GM23248 (cell line): Measurements from ENCODE around the gene RNF224. TPM values are rescaled to one million over a fixed set of nuclear protein-coding genes. Genes with fewer than 3 reads are reported as not detected.
"Not testable (repeated sequence)": the region's sequence is repeated elsewhere in the genome, so short reads cannot be mapped to it uniquely, and the experiment has no call there.

ENCODE experiments used
- DNase-seq: peaks from one replicate; pipeline ENCODE4 v3.0.0-alpha.2; 2015
- H2AFZ ChIP-seq: fragments of 200-600 bp; sonication (generic); 2 replicates; pipeline ENCODE4 v1.6.1; 2016; ENCODE audit warnings: antibody characterized with exemption
- H3F3A ChIP-seq: fragments of 200-600 bp; sonication (generic); 2 replicates; pipeline ENCODE4 v1.6.1; 2016; ENCODE audit warnings: mild to moderate bottlenecking, antibody characterized with exemption, mixed run types; ENCODE audit not compliant: insufficient read depth
- H3K27ac ChIP-seq: fragments of 200-600 bp; sonication (generic); 2 replicates; pipeline ENCODE4 v1.5.1; 2016; ENCODE audit warnings: mild to moderate bottlenecking
- H3K27me3 ChIP-seq: fragments of 200-600 bp; sonication (generic); replicated peaks from 2 replicates; pipeline ENCODE4 v1.6.1; 2016; ENCODE audit warnings: mild to moderate bottlenecking; ENCODE audit not compliant: insufficient read depth
- H3K36me3 ChIP-seq: fragments of 200-600 bp; sonication (generic); 2 replicates; pipeline ENCODE4 v1.6.1; 2016; ENCODE audit warnings: low read depth, mild to moderate bottlenecking
- H3K4me1 ChIP-seq: fragments of 200-600 bp; sonication (generic); 2 replicates; pipeline ENCODE4 v1.6.1; 2016; ENCODE audit warnings: mild to moderate bottlenecking; ENCODE audit not compliant: insufficient read depth
- H3K4me2 ChIP-seq: fragments of 200-600 bp; sonication (generic); one replicate; pipeline ENCODE4 v1.6.1; 2016; ENCODE audit warnings: mild to moderate bottlenecking; ENCODE audit not compliant: unreplicated experiment
- H3K4me3 ChIP-seq: fragments of 200-600 bp; sonication (generic); 2 replicates; pipeline ENCODE4 v1.5.1; 2016; ENCODE audit warnings: mild to moderate bottlenecking
- H3K79me2 ChIP-seq: fragments of 200-600 bp; sonication (generic); 2 replicates; pipeline ENCODE4 v1.6.1; 2016; ENCODE audit warnings: mild to moderate bottlenecking; ENCODE audit not compliant: insufficient read depth
- H3K9ac ChIP-seq: fragments of 200-600 bp; sonication (generic); 2 replicates; pipeline ENCODE4 v1.6.1; 2016; ENCODE audit warnings: mild to moderate bottlenecking
- H3K9me2 ChIP-seq: fragments of 200-600 bp; sonication (generic); 2 replicates; pipeline ENCODE4 v1.6.1; 2016; ENCODE audit warnings: mixed run types, mild to moderate bottlenecking, moderate library complexity; ENCODE audit not compliant: insufficient read depth
- H3K9me3 ChIP-seq: fragments of 200-600 bp; sonication (generic); one replicate; pipeline ENCODE4 v1.6.1; 2017; ENCODE audit warnings: low read depth
- H4K20me1 ChIP-seq: fragments of 200-600 bp; sonication (generic); 2 replicates; pipeline ENCODE4 v1.6.0; 2016; ENCODE audit not compliant: insufficient read depth
- EZH2 ChIP-seq: fragments of 200-600 bp; sonication (generic); IDR thresholded peaks from 2 replicates; pipeline ENCODE4 v1.6.1; 2018; ENCODE audit warnings: antibody characterized with exemption, mild to moderate bottlenecking; ENCODE audit not compliant: insufficient read depth, poor library complexity, severe bottlenecking
- EZH2phosphoT487 ChIP-seq: fragments of 200-600 bp; sonication (generic); IDR thresholded peaks from 2 replicates; pipeline ENCODE4 v1.6.1; 2018; ENCODE audit warnings: antibody characterized with exemption, moderate library complexity, mild to moderate bottlenecking, low read depth; ENCODE audit not compliant: insufficient read depth
- WGBS, 2 experiments: methylation state at CpG; one replicate each; pipeline ENCODE4 v1.1.6; 2015 to 2017; ENCODE audit warnings: low lambda C conversion rate in 2 of 2, low coverage in 1 of 2; ENCODE audit errors: missing lambda C conversion rate in 2 of 2; 5-methylcytosine and 5-hydroxymethylcytosine counted together
- in situ Hi-C: fragments of 300-500 bp; cut with MboI; formaldehyde crosslinking; loops from 2 replicates; pipeline ENCODE4 v1.15.0; 2020
- polyA plus RNA-seq: library from polyadenylated mRNA; unstranded; fragments of >200 nt; fragmentation: Nextera tagmentation; extraction: Ambion mirVana; gene quantifications from 2 replicates; pipeline ENCODE4 v1.2.1, GENCODE V29; 2016
- total RNA-seq: library from RNA; depleted of rRNA; stranded (reverse); fragments of >200 nt; shearing (Covaris generic); gene quantifications from 2 replicates; pipeline ENCODE4 v1.2.3, GENCODE V29; 2014

The RNF224 gene
- total and polyA plus RNA-seq, 2 experiments from 2014 or later = not detected

DNA sequence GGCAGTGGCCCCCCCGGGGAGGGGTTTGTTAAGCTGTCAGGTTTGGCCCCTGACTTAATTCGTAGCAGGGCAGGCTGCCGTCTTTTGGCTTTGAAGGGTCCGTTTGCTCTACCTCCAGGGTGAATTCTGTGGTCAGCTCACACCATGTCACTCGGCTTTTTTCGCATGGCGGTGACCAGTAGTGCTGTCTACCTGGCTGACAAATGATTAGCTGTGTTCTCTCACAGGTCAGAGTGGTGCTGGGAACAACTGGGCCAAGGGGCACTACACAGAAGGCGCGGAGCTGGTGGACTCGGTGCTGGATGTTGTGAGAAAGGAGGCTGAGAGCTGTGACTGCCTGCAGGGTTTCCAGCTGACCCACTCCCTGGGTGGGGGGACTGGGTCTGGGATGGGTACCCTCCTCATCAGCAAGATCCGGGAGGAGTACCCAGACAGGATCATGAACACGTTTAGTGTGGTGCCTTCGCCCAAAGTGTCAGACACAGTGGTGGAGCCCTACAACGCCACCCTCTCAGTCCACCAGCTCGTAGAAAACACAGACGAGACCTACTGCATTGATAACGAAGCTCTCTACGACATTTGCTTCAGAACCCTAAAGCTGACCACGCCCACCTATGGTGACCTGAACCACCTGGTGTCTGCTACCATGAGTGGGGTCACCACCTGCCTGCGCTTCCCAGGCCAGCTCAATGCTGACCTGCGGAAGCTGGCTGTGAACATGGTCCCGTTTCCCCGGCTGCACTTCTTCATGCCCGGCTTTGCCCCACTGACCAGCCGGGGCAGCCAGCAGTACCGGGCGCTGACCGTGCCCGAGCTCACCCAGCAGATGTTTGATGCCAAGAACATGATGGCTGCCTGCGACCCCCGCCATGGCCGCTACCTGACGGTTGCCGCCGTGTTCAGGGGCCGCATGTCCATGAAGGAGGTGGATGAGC is 15.2 kb downstream of the RNF224 start:
- peak overlapping the region; percentile 84 for H3K4me3 ChIP-seq
- TF ChIP-seq EZH2phosphoT487 (no peak), EZH2 (no peak)
- peaks cover 13% of the 10 kb centered on the region; the same call in 1 of the 2 replicates for H3K4me1 ChIP-seq
- peak overlapping the region; percentile 82; the same call in 1 of the 2 replicates for H3K27ac ChIP-seq
- DNase-seq = peak; percentile 25
- H3K79me2 ChIP-seq = peaks cover 51% of the 10 kb centered on the region
- H3F3A ChIP-seq = peaks cover 22% of the 10 kb centered on the region
- H2AFZ ChIP-seq = no peak overlapping the region
- in situ Hi-C loops = no loop called here
- H3K9ac ChIP-seq = peak overlapping the region; percentile 89
- H3K36me3 ChIP-seq = peaks cover 18% of the 10 kb centered on the region
- H3K9me3 ChIP-seq = no peaks in the 10 kb centered on the region
- H3K9me2 ChIP-seq = no peaks in the 10 kb centered on the region
- peak overlapping the region; percentile 90 for H3K4me2 ChIP-seq
- H3K27me3 ChIP-seq = no peaks in the 10 kb centered on the region
- WGBS, 2 experiments = 82 to 83% methylated on average over 35 to 36 of the region's 36 CpGs
- H4K20me1 ChIP-seq = peaks cover 19% of the 10 kb centered on the region; the same call in 1 of the 2 replicates

DNA sequence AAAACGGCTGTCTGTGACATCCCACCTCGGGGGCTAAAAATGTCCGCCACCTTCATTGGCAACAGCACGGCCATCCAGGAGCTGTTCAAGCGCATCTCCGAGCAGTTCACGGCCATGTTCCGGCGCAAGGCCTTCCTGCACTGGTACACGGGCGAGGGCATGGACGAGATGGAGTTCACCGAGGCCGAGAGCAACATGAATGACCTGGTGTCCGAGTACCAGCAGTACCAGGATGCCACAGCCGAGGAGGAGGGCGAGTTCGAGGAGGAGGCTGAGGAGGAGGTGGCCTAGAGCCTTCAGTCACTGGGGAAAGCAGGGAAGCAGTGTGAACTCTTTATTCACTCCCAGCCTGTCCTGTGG is 15.9 kb downstream of the RNF224 start:
- H3K9me3 ChIP-seq, H3K9me2 ChIP-seq, in situ Hi-C loops, H3K4me2 ChIP-seq, DNase-seq, H3K27me3 ChIP-seq, H3K27ac ChIP-seq, H2AFZ ChIP-seq: not testable (repeated sequence)
- Histone ChIP-seq H3F3A (peaks cover 22% of the 10 kb centered on the region), H4K20me1 (peaks cover 19% of the 10 kb centered on the region; the same call in 1 of the 2 replicates), H3K4me1 (peaks cover 13% of the 10 kb centered on the region; the same call in 1 of the 2 replicates), H3K9ac (peak overlapping the region; percentile 23; the same call in 1 of the 2 replicates), H3K36me3 (peaks cover 18% of the 10 kb centered on the region), H3K79me2 (peaks cover 47% of the 10 kb centered on the region), H3K4me3 (peak overlapping the region; percentile 84; the same call in 1 of the 2 replicates)
- 85 to 87% methylated on average over 18 of the region's 18 CpGs for WGBS, 2 experiments

DNA sequence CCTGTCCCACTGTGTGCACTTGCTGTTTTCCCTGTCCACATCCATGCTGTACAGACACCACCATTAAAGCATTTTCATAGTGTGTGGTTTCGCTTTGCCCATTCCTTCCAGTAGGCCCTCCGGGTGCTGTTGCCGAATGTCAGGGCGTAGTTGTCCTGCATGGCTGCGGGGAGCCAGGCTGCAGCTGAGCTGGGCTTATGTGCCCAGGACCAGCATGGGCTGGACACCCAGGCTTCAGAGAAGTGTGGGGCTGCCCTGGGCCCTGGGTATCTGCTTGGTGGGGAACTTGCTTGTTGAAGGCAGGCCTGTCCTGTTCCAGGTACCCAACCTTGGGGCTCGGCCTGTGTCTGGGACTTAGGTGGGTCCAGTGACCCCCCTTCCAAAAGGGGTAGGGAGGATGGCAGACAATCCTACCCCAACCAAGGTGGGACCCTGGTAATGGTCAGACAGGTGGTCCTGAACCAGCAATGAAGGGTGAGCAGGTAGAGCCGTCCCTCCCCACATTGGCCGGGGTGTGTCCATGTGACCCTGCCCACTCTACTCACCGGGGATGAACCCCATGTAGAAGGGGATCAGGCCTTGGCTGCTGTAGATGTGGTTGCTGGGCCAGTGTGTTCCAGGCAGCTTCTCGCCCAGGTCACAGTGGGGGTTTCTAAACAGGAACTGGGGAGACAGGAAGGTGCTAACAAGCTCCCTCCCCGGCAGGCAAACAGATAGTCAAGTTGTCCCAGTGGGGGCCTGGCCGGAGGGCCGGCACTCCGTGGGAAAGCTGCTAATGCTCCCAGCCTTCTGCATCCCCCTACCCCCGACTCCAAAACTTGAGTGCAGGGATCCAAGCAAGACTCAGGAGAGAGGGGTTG is 16.6 kb downstream of the RNF224 start:
- Histone ChIP-seq H3K9me3 (no peaks in the 10 kb centered on the region), H3K79me2 (peaks cover 41% of the 10 kb centered on the region), H3K27me3 (no peaks in the 10 kb centered on the region), H3K9ac (peak overlapping the region; percentile 23; the same call in 1 of the 2 replicates), H4K20me1 (peaks cover 19% of the 10 kb centered on the region; the same call in 1 of the 2 replicates), H2AFZ (no peak overlapping the region), H3K27ac (no peak overlapping the region), H3K36me3 (peaks cover 18% of the 10 kb centered on the region), H3K9me2 (no peaks in the 10 kb centered on the region), H3K4me1 (peaks cover 13% of the 10 kb centered on the region; the same call in 1 of the 2 replicates), H3F3A (peaks cover 22% of the 10 kb centered on the region), H3K4me2 (no peak overlapping the region), H3K4me3 (peak overlapping the region; percentile 84; the same call in 1 of the 2 replicates)
- DNase-seq = peak; percentile 48
- WGBS, 2 experiments = 61 to 70% methylated on average over 15 of the region's 15 CpGs
- TF ChIP-seq EZH2 (no peak), EZH2phosphoT487 (no peak)
- in situ Hi-C loops = no loop called here
